Tibial nerve (tissue), 4 donors: Measurements from ENCODE around the gene CSNK1G1. TPM values are rescaled to one million over a fixed set of nuclear protein-coding genes. Genes with fewer than 3 reads are reported as not detected.

Source experiments
- DNase-seq, 2 donors: peaks; one replicate each; pipeline ENCODE4 v3.0.0-alpha.2; 2019; ENCODE audit warnings: low spot score in 2 of 2
- H3K27ac ChIP-seq, 4 donors: fragments of 200-600 bp; sonication (generic) in 3 of 4; one replicate each; pipeline ENCODE4 v1.5.1; 2017 to 2019; ENCODE audit warnings: mild to moderate bottlenecking in 1 of 4
- H3K27me3 ChIP-seq, 2 donors: fragments of 200-600 bp; sonication (generic) in 1 of 2; one replicate each; pipeline versions ENCODE4 v1.5.1 to v1.6.0; 2017 to 2019
- H3K36me3 ChIP-seq, 3 donors: fragments of 200-600 bp; sonication (generic); one replicate each; pipeline ENCODE4 v1.5.1; 2018 to 2019
- H3K4me1 ChIP-seq, 4 donors: fragments of 200-600 bp; sonication (generic) in 3 of 4; one replicate each; pipeline ENCODE4 v1.5.1; 2017 to 2019
- H3K4me3 ChIP-seq, 4 donors: fragments of 200-600 bp; sonication (generic) in 3 of 4; one replicate each; pipeline ENCODE4 v1.5.1; 2017 to 2019; ENCODE audit warnings: mild to moderate bottlenecking in 1 of 4, moderate library complexity in 1 of 4
- H3K9me3 ChIP-seq, 4 donors: fragments of 200-600 bp; sonication (generic) in 3 of 4; one replicate each; pipeline ENCODE4 v1.5.1; 2017 to 2019
- CTCF ChIP-seq, 5 experiments: fragments of 200-600 bp in 3 of 5; fragments of 450-650 bp in 2 of 5; sonication (generic) in 3 of 5; IDR thresholded peaks; one replicate each; pipeline ENCODE4 v1.5.1; 2016 to 2019; ENCODE audit warnings: antibody characterized with exemption in 5 of 5, mild to moderate bottlenecking in 3 of 5, moderate library complexity in 2 of 5
- EP300 ChIP-seq, 2 donors: sonication (generic); formaldehyde crosslinking; IDR thresholded peaks; one replicate each; pipeline ENCODE4 v1.6.1; 2017; ENCODE audit warnings: antibody characterized with exemption in 2 of 2, mild to moderate bottlenecking in 1 of 2
- POLR2A ChIP-seq, 2 donors: fragments of 450-650 bp; IDR thresholded peaks; one replicate each; pipeline ENCODE4 v1.6.1; 2017; ENCODE audit warnings: antibody characterized with exemption in 2 of 2, mild to moderate bottlenecking in 2 of 2, moderate library complexity in 2 of 2
- WGBS, 2 donors: methylation state at CpG; one replicate each; pipeline ENCODE4 v1.1.5; 2018; 5-methylcytosine and 5-hydroxymethylcytosine counted together
- total RNA-seq, 4 donors: library from RNA; depleted of rRNA; stranded (reverse); fragments of >200 nt; gene quantifications; one replicate each; pipeline ENCODE4 v1.1.0, GENCODE V29; 2016

CSNK1G1 gene
- total RNA-seq, 4 donors from 2014 or later = 20.5 to 25.8 (median 22.5) TPM

- peaks cover 0 to 7% (median 0%) of the 10 kb centered on the region in 4 donors for H3K4me1 ChIP-seq
- H3K36me3 ChIP-seq = no peaks in the 10 kb centered on the region
- no peak for DNase-seq
- H3K27ac ChIP-seq = no peak overlapping the region
- H3K9me3 ChIP-seq = no peaks in the 10 kb centered on the region
- H3K27me3 ChIP-seq = no peaks in the 10 kb centered on the region
- TF ChIP-seq POLR2A (IDR thresholded peaks at IDR 0.05) = no peak
- TF ChIP-seq EP300 (IDR thresholded peaks at IDR 0.05) = no peak
- no peak for TF ChIP-seq CTCF (IDR thresholded peaks at IDR 0.05)
- 90 to 93% methylated on average over 2 of the region's 2 CpGs for WGBS, 2 donors
- no peak overlapping the region for H3K4me3 ChIP-seq
These were observed 92.4 kb downstream of the CSNK1G1 start for GRCh38 chr15:64263567-64263966.

GRCh38 chr15:64256051-64256450 lies 99.9 kb downstream of the CSNK1G1 start:
- TF ChIP-seq POLR2A (IDR thresholded peaks at IDR 0.05) (no peak), EP300 (IDR thresholded peaks at IDR 0.05) (no peak), CTCF (IDR thresholded peaks at IDR 0.05) (no peak)
- no peak for DNase-seq
- no peak overlapping the region for H3K27ac ChIP-seq
- H3K4me3 ChIP-seq = no peak overlapping the region
- no peaks in the 10 kb centered on the region for H3K9me3 ChIP-seq
- peaks cover 0 to 7% (median 0%) of the 10 kb centered on the region in 4 donors for H3K4me1 ChIP-seq
- 73 to 82% methylated on average over 3 of the region's 3 CpGs for WGBS, 2 donors
- peaks cover 0 to 21% (median 0%) of the 10 kb centered on the region in 3 donors for H3K36me3 ChIP-seq
- H3K27me3 ChIP-seq = no peaks in the 10 kb centered on the region

- Histone ChIP-seq H3K9me3 (no peaks in the 10 kb centered on the region), H3K27me3 (no peaks in the 10 kb centered on the region), H3K27ac (no peak overlapping the region), H3K4me3 (no peak overlapping the region), H3K36me3 (peaks cover 0 to 4% (median 0%) of the 10 kb centered on the region in 3 donors), H3K4me1 (peaks cover 0 to 14% (median 7%) of the 10 kb centered on the region in 4 donors)
- DNase-seq = no peak
- TF ChIP-seq CTCF (IDR thresholded peaks at IDR 0.05) (no peak), POLR2A (IDR thresholded peaks at IDR 0.05) (no peak), EP300 (IDR thresholded peaks at IDR 0.05) (no peak)
These were observed 104.3 kb downstream of the CSNK1G1 start for GRCh38 chr15:64251658-64252057.

GRCh38 chr15:64251121-64251520 lies 104.9 kb downstream of the CSNK1G1 start:
- H3K4me3 ChIP-seq = no peak overlapping the region
- TF ChIP-seq POLR2A (IDR thresholded peaks at IDR 0.05) (no peak), CTCF (IDR thresholded peaks at IDR 0.05) (no peak), EP300 (IDR thresholded peaks at IDR 0.05) (no peak)
- no peak for DNase-seq
- no peak overlapping the region for H3K27ac ChIP-seq
- no peaks in the 10 kb centered on the region for H3K27me3 ChIP-seq
- no peaks in the 10 kb centered on the region for H3K9me3 ChIP-seq
- WGBS, 2 donors = 87 to 96% methylated on average over 2 of the region's 2 CpGs
- H3K36me3 ChIP-seq = no peaks in the 10 kb centered on the region
- H3K4me1 ChIP-seq = peaks cover 0 to 14% (median 7%) of the 10 kb centered on the region in 4 donors

- Histone ChIP-seq H3K4me3 (no peak overlapping the region), H3K4me1 (peaks cover 0 to 14% (median 7%) of the 10 kb centered on the region in 4 donors), H3K27ac (no peak overlapping the region)
These were observed 105.9 kb downstream of the CSNK1G1 start for GRCh38 chr15:64249883-64250575.

More at GRCh38 chr15:64249883-64250575, 105.9 kb downstream of the CSNK1G1 start:
- TF ChIP-seq POLR2A (IDR thresholded peaks at IDR 0.05) (no peak), CTCF (IDR thresholded peaks at IDR 0.05) (no peak), EP300 (IDR thresholded peaks at IDR 0.05) (no peak)
- H3K36me3 ChIP-seq = no peaks in the 10 kb centered on the region
- no peak for DNase-seq
- no peaks in the 10 kb centered on the region for H3K27me3 ChIP-seq
- no peaks in the 10 kb centered on the region for H3K9me3 ChIP-seq
